Liver (tissue), 3 donors: Measurements from ENCODE around the gene DCAF11.

Experiments
- EGR1 ChIP-seq, 2 donors: IDR thresholded peaks; 2 replicates each; pipeline ENCODE4 v1.6.1; 2016 to 2018; ENCODE audit warnings: antibody characterized with exemption in 2 of 2, low read depth in 2 of 2
- GABPA ChIP-seq, 2 donors: IDR thresholded peaks in 1 of 2; conservative IDR thresholded peaks in 1 of 2; 2 replicates each; pipeline ENCODE4 v1.6.1; 2016; ENCODE audit warnings: antibody characterized with exemption in 2 of 2, mild to moderate bottlenecking in 1 of 2, moderate library complexity in 1 of 2
- HNF4G ChIP-seq: IDR thresholded peaks from 2 replicates; pipeline ENCODE4 v1.6.1; 2016; ENCODE audit warnings: antibody characterized with exemption
- NR2F2 ChIP-seq: IDR thresholded peaks from 2 replicates; pipeline ENCODE4 v1.6.1; 2016; ENCODE audit warnings: antibody characterized with exemption
- RAD21 ChIP-seq, 2 donors: IDR thresholded peaks; 2 replicates each; pipeline ENCODE4 v1.6.1; 2016; ENCODE audit warnings: antibody characterized with exemption in 2 of 2, mild to moderate bottlenecking in 2 of 2
- TAF1 ChIP-seq: conservative IDR thresholded peaks from 2 replicates; pipeline ENCODE4 v1.6.1; 2016; ENCODE audit warnings: antibody characterized with exemption, mild to moderate bottlenecking
- YY1 ChIP-seq: IDR thresholded peaks from 2 replicates; pipeline ENCODE4 v1.6.1; 2016; ENCODE audit warnings: antibody characterized with exemption, mild to moderate bottlenecking
- TF ChIP-seq, protein P1 (sequence below): fragments of 150-350 bp; IDR thresholded peaks from 2 replicates; pipeline ENCODE4 v1.5.1; 2017; ENCODE audit warnings: improper control_type of control experiment, low read depth, low read length; ENCODE audit not compliant: missing input control
- TF ChIP-seq, protein P2 (sequence below): IDR thresholded peaks from 2 replicates; pipeline ENCODE4 v1.6.1; 2016; ENCODE audit warnings: antibody characterized with exemption
- TF ChIP-seq, protein P3 (sequence below): IDR thresholded peaks from 2 replicates; pipeline ENCODE4 v1.6.1; 2016; ENCODE audit warnings: antibody characterized with exemption
- TF ChIP-seq, protein P4 (sequence below): IDR thresholded peaks from 2 replicates; pipeline ENCODE4 v1.6.1; 2016; ENCODE audit warnings: antibody characterized with exemption, mild to moderate bottlenecking
- TF ChIP-seq, protein P5 (sequence below): IDR thresholded peaks from 2 replicates; pipeline ENCODE4 v1.6.1; 2016; ENCODE audit warnings: antibody characterized with exemption
- donor health status: healthy.
- donor health status: healthy.

DNA sequence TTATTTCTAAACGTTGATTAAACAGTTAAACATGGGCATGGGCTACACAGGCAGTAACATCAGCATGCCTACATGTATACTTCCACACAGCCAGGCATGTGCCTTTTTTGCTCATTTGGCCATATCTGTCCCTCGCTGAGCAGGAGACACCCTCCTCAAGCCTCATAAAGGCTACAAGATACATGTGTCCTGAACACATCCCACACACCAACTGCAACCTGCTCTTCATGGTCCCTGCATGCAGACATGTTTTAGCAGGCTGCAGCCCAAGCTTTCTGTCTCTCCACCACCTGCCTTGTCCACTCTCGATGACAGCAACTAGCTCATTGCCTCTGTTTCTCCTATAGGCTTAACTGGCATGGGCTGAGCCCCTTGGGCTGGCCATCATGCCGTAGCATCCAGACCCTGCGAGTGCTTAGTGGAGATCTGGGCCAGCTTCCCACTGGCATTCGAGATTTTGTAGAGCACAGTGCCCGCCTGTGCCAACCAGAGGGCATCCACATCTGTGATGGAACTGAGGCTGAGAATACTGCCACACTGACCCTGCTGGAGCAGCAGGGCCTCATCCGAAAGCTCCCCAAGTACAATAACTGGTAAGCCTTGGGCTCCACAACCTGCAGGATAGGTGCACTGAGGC is 17.9 kb upstream of the DCAF11 start:
- TF ChIP-seq, protein P1, sequence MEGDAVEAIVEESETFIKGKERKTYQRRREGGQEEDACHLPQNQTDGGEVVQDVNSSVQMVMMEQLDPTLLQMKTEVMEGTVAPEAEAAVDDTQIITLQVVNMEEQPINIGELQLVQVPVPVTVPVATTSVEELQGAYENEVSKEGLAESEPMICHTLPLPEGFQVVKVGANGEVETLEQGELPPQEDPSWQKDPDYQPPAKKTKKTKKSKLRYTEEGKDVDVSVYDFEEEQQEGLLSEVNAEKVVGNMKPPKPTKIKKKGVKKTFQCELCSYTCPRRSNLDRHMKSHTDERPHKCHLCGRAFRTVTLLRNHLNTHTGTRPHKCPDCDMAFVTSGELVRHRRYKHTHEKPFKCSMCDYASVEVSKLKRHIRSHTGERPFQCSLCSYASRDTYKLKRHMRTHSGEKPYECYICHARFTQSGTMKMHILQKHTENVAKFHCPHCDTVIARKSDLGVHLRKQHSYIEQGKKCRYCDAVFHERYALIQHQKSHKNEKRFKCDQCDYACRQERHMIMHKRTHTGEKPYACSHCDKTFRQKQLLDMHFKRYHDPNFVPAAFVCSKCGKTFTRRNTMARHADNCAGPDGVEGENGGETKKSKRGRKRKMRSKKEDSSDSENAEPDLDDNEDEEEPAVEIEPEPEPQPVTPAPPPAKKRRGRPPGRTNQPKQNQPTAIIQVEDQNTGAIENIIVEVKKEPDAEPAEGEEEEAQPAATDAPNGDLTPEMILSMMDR, result no peak
- TF ChIP-seq, protein P2, sequence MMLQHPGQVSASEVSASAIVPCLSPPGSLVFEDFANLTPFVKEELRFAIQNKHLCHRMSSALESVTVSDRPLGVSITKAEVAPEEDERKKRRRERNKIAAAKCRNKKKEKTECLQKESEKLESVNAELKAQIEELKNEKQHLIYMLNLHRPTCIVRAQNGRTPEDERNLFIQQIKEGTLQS, result no peak
- TF ChIP-seq EGR1 (IDR thresholded peaks at IDR 0.05; ENCODE audit: low read depth in 2 of 2), result no peak
- TF ChIP-seq RAD21 (IDR thresholded peaks at IDR 0.05), result no peak
- TF ChIP-seq, protein P3, sequence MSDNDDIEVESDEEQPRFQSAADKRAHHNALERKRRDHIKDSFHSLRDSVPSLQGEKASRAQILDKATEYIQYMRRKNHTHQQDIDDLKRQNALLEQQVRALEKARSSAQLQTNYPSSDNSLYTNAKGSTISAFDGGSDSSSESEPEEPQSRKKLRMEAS, result no peak
- no peak for TF ChIP-seq HNF4G
- TF ChIP-seq, protein P4, sequence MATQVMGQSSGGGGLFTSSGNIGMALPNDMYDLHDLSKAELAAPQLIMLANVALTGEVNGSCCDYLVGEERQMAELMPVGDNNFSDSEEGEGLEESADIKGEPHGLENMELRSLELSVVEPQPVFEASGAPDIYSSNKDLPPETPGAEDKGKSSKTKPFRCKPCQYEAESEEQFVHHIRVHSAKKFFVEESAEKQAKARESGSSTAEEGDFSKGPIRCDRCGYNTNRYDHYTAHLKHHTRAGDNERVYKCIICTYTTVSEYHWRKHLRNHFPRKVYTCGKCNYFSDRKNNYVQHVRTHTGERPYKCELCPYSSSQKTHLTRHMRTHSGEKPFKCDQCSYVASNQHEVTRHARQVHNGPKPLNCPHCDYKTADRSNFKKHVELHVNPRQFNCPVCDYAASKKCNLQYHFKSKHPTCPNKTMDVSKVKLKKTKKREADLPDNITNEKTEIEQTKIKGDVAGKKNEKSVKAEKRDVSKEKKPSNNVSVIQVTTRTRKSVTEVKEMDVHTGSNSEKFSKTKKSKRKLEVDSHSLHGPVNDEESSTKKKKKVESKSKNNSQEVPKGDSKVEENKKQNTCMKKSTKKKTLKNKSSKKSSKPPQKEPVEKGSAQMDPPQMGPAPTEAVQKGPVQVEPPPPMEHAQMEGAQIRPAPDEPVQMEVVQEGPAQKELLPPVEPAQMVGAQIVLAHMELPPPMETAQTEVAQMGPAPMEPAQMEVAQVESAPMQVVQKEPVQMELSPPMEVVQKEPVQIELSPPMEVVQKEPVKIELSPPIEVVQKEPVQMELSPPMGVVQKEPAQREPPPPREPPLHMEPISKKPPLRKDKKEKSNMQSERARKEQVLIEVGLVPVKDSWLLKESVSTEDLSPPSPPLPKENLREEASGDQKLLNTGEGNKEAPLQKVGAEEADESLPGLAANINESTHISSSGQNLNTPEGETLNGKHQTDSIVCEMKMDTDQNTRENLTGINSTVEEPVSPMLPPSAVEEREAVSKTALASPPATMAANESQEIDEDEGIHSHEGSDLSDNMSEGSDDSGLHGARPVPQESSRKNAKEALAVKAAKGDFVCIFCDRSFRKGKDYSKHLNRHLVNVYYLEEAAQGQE, result no peak
- TF ChIP-seq, protein P5, sequence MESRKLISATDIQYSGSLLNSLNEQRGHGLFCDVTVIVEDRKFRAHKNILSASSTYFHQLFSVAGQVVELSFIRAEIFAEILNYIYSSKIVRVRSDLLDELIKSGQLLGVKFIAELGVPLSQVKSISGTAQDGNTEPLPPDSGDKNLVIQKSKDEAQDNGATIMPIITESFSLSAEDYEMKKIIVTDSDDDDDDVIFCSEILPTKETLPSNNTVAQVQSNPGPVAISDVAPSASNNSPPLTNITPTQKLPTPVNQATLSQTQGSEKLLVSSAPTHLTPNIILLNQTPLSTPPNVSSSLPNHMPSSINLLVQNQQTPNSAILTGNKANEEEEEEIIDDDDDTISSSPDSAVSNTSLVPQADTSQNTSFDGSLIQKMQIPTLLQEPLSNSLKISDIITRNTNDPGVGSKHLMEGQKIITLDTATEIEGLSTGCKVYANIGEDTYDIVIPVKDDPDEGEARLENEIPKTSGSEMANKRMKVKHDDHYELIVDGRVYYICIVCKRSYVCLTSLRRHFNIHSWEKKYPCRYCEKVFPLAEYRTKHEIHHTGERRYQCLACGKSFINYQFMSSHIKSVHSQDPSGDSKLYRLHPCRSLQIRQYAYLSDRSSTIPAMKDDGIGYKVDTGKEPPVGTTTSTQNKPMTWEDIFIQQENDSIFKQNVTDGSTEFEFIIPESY, result no peak
- TF ChIP-seq YY1, result no peak
- TF ChIP-seq GABPA (IDR thresholded peaks at IDR 0.05 in 1 of 2, conservative IDR thresholded peaks at IDR 0.05 in 1 of 2), result no peak
- no peak for TF ChIP-seq TAF1
- no peak for TF ChIP-seq NR2F2
